ENCODE measurements around the gene CPAMD8. TPM values are rescaled to one million over a fixed set of nuclear protein-coding genes. Genes with fewer than 3 reads are reported as not detected.

The CPAMD8 gene
- total and polyA plus RNA-seq, 2 of the 8 experiments (the other 6 are each of a cell fraction or from before 2014, with no cell fraction given) = 6.1 to 9.2 TPM

DNA sequence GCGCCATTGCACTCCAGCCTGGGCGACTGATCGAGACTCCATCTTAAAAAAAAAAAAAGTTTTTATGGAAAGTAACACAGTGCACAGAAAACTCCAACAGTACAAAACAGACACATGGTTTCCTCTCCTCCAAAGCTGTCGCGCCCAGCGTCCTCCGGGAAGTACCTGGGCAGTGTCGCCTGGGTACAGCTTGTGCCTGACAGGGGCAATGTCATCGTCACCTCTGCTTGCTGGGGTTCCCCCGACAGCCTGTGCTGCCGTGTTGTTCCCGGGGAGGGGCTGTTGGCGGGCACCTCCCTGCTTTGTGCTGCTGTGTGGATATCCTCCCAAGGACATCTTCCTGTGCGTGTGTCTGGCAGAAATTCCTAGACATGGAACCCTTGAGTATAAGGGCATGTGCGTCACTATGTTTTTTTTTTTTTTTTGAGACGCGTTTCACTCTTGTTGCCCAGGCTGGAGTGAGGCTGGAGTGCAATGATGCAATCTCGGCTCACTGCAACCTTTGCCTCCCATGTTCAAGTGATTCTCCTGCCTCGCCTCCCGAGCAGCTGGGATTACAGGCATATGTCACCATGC, 140.2 kb downstream of the CPAMD8 start (continued):
- TF ChIP-seq, protein P1, sequence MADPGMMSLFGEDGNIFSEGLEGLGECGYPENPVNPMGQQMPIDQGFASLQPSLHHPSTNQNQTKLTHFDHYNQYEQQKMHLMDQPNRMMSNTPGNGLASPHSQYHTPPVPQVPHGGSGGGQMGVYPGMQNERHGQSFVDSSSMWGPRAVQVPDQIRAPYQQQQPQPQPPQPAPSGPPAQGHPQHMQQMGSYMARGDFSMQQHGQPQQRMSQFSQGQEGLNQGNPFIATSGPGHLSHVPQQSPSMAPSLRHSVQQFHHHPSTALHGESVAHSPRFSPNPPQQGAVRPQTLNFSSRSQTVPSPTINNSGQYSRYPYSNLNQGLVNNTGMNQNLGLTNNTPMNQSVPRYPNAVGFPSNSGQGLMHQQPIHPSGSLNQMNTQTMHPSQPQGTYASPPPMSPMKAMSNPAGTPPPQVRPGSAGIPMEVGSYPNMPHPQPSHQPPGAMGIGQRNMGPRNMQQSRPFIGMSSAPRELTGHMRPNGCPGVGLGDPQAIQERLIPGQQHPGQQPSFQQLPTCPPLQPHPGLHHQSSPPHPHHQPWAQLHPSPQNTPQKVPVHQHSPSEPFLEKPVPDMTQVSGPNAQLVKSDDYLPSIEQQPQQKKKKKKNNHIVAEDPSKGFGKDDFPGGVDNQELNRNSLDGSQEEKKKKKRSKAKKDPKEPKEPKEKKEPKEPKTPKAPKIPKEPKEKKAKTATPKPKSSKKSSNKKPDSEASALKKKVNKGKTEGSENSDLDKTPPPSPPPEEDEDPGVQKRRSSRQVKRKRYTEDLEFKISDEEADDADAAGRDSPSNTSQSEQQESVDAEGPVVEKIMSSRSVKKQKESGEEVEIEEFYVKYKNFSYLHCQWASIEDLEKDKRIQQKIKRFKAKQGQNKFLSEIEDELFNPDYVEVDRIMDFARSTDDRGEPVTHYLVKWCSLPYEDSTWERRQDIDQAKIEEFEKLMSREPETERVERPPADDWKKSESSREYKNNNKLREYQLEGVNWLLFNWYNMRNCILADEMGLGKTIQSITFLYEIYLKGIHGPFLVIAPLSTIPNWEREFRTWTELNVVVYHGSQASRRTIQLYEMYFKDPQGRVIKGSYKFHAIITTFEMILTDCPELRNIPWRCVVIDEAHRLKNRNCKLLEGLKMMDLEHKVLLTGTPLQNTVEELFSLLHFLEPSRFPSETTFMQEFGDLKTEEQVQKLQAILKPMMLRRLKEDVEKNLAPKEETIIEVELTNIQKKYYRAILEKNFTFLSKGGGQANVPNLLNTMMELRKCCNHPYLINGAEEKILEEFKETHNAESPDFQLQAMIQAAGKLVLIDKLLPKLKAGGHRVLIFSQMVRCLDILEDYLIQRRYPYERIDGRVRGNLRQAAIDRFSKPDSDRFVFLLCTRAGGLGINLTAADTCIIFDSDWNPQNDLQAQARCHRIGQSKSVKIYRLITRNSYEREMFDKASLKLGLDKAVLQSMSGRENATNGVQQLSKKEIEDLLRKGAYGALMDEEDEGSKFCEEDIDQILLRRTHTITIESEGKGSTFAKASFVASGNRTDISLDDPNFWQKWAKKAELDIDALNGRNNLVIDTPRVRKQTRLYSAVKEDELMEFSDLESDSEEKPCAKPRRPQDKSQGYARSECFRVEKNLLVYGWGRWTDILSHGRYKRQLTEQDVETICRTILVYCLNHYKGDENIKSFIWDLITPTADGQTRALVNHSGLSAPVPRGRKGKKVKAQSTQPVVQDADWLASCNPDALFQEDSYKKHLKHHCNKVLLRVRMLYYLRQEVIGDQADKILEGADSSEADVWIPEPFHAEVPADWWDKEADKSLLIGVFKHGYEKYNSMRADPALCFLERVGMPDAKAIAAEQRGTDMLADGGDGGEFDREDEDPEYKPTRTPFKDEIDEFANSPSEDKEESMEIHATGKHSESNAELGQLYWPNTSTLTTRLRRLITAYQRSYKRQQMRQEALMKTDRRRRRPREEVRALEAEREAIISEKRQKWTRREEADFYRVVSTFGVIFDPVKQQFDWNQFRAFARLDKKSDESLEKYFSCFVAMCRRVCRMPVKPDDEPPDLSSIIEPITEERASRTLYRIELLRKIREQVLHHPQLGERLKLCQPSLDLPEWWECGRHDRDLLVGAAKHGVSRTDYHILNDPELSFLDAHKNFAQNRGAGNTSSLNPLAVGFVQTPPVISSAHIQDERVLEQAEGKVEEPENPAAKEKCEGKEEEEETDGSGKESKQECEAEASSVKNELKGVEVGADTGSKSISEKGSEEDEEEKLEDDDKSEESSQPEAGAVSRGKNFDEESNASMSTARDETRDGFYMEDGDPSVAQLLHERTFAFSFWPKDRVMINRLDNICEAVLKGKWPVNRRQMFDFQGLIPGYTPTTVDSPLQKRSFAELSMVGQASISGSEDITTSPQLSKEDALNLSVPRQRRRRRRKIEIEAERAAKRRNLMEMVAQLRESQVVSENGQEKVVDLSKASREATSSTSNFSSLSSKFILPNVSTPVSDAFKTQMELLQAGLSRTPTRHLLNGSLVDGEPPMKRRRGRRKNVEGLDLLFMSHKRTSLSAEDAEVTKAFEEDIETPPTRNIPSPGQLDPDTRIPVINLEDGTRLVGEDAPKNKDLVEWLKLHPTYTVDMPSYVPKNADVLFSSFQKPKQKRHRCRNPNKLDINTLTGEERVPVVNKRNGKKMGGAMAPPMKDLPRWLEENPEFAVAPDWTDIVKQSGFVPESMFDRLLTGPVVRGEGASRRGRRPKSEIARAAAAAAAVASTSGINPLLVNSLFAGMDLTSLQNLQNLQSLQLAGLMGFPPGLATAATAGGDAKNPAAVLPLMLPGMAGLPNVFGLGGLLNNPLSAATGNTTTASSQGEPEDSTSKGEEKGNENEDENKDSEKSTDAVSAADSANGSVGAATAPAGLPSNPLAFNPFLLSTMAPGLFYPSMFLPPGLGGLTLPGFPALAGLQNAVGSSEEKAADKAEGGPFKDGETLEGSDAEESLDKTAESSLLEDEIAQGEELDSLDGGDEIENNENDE (IDR thresholded peaks at IDR 0.05; ENCODE audit: insufficient replicate concordance, low read length) = no peak
- no peak for TF ChIP-seq BRCA1 (IDR thresholded peaks at IDR 0.05; ENCODE audit: low read depth, low read length)
- no peak for TF ChIP-seq JUND (IDR thresholded peaks at IDR 0.05; ENCODE audit: low read length)
- TF ChIP-seq, protein P2, sequence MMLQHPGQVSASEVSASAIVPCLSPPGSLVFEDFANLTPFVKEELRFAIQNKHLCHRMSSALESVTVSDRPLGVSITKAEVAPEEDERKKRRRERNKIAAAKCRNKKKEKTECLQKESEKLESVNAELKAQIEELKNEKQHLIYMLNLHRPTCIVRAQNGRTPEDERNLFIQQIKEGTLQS (IDR thresholded peaks at IDR 0.05; ENCODE audit: insufficient read depth, low read depth, low read length) = no peak
- TF ChIP-seq SUZ12 (IDR thresholded peaks at IDR 0.05; ENCODE audit: low read length) = no peak
- no peak for TF ChIP-seq TEAD4 (IDR thresholded peaks at IDR 0.05; ENCODE audit: low read depth, low read length)
- TF ChIP-seq CEBPB (IDR thresholded peaks at IDR 0.05; ENCODE audit: low read depth, low read length) = no peak
- TF ChIP-seq RFX5 (IDR thresholded peaks at IDR 0.05; ENCODE audit: borderline replicate concordance, low read depth, low read length) = no peak
- no peak for TF ChIP-seq CBX5 (IDR thresholded peaks at IDR 0.05; ENCODE audit: low read depth, low read length)
- TF ChIP-seq SAP30 (IDR thresholded peaks at IDR 0.05; ENCODE audit: insufficient read depth, insufficient replicate concordance, low read length) = no peak
- no peak for TF ChIP-seq CHD2 (IDR thresholded peaks at IDR 0.05; ENCODE audit: low read length)
- no peak for TF ChIP-seq SP4 (IDR thresholded peaks at IDR 0.05; ENCODE audit: low read length)

Measured in H1 (cell line).